ENCODE data around the gene BET1.

GRCh38 chr7:94052398-94053180 is 48.4 kb upstream of the BET1 start:
- TF ChIP-seq CTCF (IDR thresholded peaks at IDR 0.05; ENCODE audit: low read depth, low read length), result no peak
- no peak for TF ChIP-seq EZH2phosphoT487 (IDR thresholded peaks at IDR 0.05; ENCODE audit: low read depth)
